ENCODE results near the gene DROSHA. TPM values are rescaled to one million over a fixed set of nuclear protein-coding genes. Genes with fewer than 3 reads are reported as not detected.

Gene DROSHA
- total and polyA plus RNA-seq, 2 of the 8 experiments (the other 6 are each of a cell fraction or from before 2014, with no cell fraction given): 65.9 to 122 TPM

- Histone ChIP-seq H4K91ac (replicated peaks; ENCODE audit: insufficient read length, low read length) (no peak overlapping the region), H2BK12ac (ENCODE audit: low read depth, low read length) (no peak overlapping the region), H3K9me3 (ENCODE audit: insufficient read depth in 2 of 2, low read depth in 1 of 2, low read length in 1 of 2) (peaks cover 25% of the 10 kb centered on the region in 2 experiments), H3K23me2 (ENCODE audit: low read depth, low read length) (no peaks in the 10 kb centered on the region), H2BK120ac (replicated peaks; ENCODE audit: low read depth, low read length) (no peak overlapping the region), H4K8ac (ENCODE audit: extremely low read depth, insufficient read depth, low read length) (no peak overlapping the region), H2BK5ac (ENCODE audit: low read depth, low read length) (no peak overlapping the region), H3K4me3 (ENCODE audit: extremely low read depth in 1 of 4, insufficient read depth in 2 of 4, low read depth in 3 of 4, low read length in 4 of 4) (no peak overlapping the region), H3K9ac (replicated peaks in 1 of 4; ENCODE audit: extremely low read depth in 1 of 4, low read depth in 3 of 4, low read length in 3 of 4) (no peak overlapping the region), H3K27me3 (replicated peaks in 1 of 4; ENCODE audit: control insufficient read depth in 3 of 4, extremely low read depth in 1 of 4, insufficient read depth in 3 of 4, low read length in 3 of 4) (no peaks in the 10 kb centered on the region), H2AFZ (ENCODE audit: low read length) (no peak overlapping the region), H3K4me1 (replicated peaks in 1 of 4; ENCODE audit: control insufficient read depth in 3 of 4, insufficient read depth in 4 of 4, low read length in 3 of 4) (peaks cover 4 to 8% (median 5%) of the 10 kb centered on the region in 4 experiments; a peak in 5 of 7 replicates), H3K4ac (replicated peaks; ENCODE audit: insufficient read length, low read depth, low read length) (no peak overlapping the region), H4K20me1 (replicated peaks in 1 of 2; ENCODE audit: control insufficient read depth in 1 of 2, insufficient read depth in 2 of 2, low read length in 2 of 2) (no peaks in the 10 kb centered on the region), H2AK5ac (ENCODE audit: low read depth, low read length) (no peak overlapping the region), H3K14ac (ENCODE audit: insufficient read length) (no peak overlapping the region), H4K5ac (ENCODE audit: insufficient read length, low read depth, low read length) (no peak overlapping the region), H3K4me2 (ENCODE audit: insufficient read depth in 1 of 2, low read depth in 2 of 2, low read length in 2 of 2) (no peak overlapping the region), H3K79me2 (ENCODE audit: control insufficient read depth in 1 of 2, insufficient read depth in 2 of 2, low read length in 2 of 2) (no peaks in the 10 kb centered on the region), H2BK15ac (ENCODE audit: low read length) (no peak overlapping the region), H3K79me1 (ENCODE audit: low read depth, low read length) (no peaks in the 10 kb centered on the region), H3K18ac (ENCODE audit: extremely low read depth, low read length) (no peak overlapping the region), H3K36me3 (ENCODE audit: control insufficient read depth in 2 of 4, insufficient read depth in 4 of 4, low read length in 3 of 4) (no peaks in the 10 kb centered on the region; a peak in 1 of 8 replicates), H3K23ac (ENCODE audit: insufficient read length) (no peak overlapping the region), H3K56ac (replicated peaks; ENCODE audit: insufficient read length, low read depth, low read length) (no peak overlapping the region), H3K27ac (ENCODE audit: low read depth, low read length) (no peak overlapping the region), H2BK20ac (ENCODE audit: low read length) (no peak overlapping the region)
- DNase-seq (ENCODE audit: low read depth in 1 of 2, low spot score in 2 of 2) (no peak), FAIRE-seq (no peak)
- ChIA-PET POLR2A (ENCODE audit: partially characterized antibody) (no interaction called here), CTCF (ENCODE audit: partially characterized antibody) (interaction anchor here (1.1 kb wide), 1 partner anchor 12 kb away, joined by 3 read pairs; no protein-coding TSS in a partner anchor)
- TF ChIP-seq TAF1 (IDR thresholded peaks at IDR 0.05; ENCODE audit: low read depth, low read length): no peak
- TF ChIP-seq ASH2L (IDR thresholded peaks at IDR 0.05; ENCODE audit: low read length): no peak
- no peak for TF ChIP-seq SIRT6 (IDR thresholded peaks at IDR 0.05; ENCODE audit: low read length)
- no peak for TF ChIP-seq GTF2F1 (IDR thresholded peaks at IDR 0.05; ENCODE audit: borderline replicate concordance, low read depth, low read length)
- TF ChIP-seq E2F6 (IDR thresholded peaks at IDR 0.05): no peak
- 94% methylated on average over 10 of the region's 10 CpGs; no CpG with 5 or more reads in 1 of the 2 experiments for WGBS, 2 experiments (ENCODE audit: extremely low coverage in 1 of 2, insufficient coverage in 1 of 2, insufficient read length in 1 of 2, insufficient replicate concordance in 2 of 2, low coverage in 1 of 2, low lambda C conversion rate in 2 of 2, missing lambda C conversion rate in 1 of 2)
Measured at GRCh38 chr5:31385774-31386537, 145.9 kb downstream of the DROSHA start.

Measured in H1 (cell line).